GM12878 (cell line): ENCODE results near the gene P2RX4. TPM values are rescaled to one million over a fixed set of nuclear protein-coding genes. Genes with fewer than 3 reads are reported as not detected.

ENCODE experiments used
- ASH2L ChIP-seq: fragments of 300-600, 200-600 bp; sonication (generic); IDR thresholded peaks from 2 replicates; pipeline ENCODE4 v1.6.1; 2017; ENCODE audit warnings: low read depth, mild to moderate bottlenecking, borderline replicate concordance
- BCL11A ChIP-seq: IDR thresholded peaks from 2 replicates; pipeline ENCODE4 v1.6.1; 2011; ENCODE audit warnings: low read depth, low read length
- BCL3 ChIP-seq: IDR thresholded peaks from 2 replicates; pipeline ENCODE4 v1.6.1; 2011; ENCODE audit warnings: borderline replicate concordance, low read depth, mild to moderate bottlenecking, moderate library complexity, low read length; ENCODE audit not compliant: insufficient read depth, poor library complexity, severe bottlenecking
- MYB ChIP-seq: fragments of 150-350 bp; IDR thresholded peaks from 2 replicates; pipeline ENCODE4 v1.6.1; 2014; ENCODE audit warnings: mild to moderate bottlenecking, low read depth, low read length, borderline replicate concordance
- NFYB ChIP-seq: IDR thresholded peaks from 2 replicates; pipeline ENCODE4 v1.6.1; 2011; ENCODE audit warnings: low read depth, mild to moderate bottlenecking, low read length, improper control_type of control experiment, moderate library complexity; ENCODE audit not compliant: insufficient read depth
- NR2C2 ChIP-seq: IDR thresholded peaks from 2 replicates; pipeline ENCODE4 v1.6.1; 2011; ENCODE audit warnings: borderline replicate concordance, low read depth; ENCODE audit not compliant: control insufficient read depth, insufficient read length
- PKNOX1 ChIP-seq: fragments of 450-650 bp; IDR thresholded peaks from 2 replicates; pipeline ENCODE4 v1.6.1; 2016; ENCODE audit warnings: mild to moderate bottlenecking
- RELB ChIP-seq: fragments of 450-650 bp; IDR thresholded peaks from 2 replicates; pipeline ENCODE4 v1.6.1; 2017; ENCODE audit warnings: low read depth, mild to moderate bottlenecking, moderate library complexity
- SREBF1 ChIP-seq: IDR thresholded peaks from 2 replicates; pipeline ENCODE4 v1.6.1; 2012; ENCODE audit warnings: mild to moderate bottlenecking, low read length
- STAT1 ChIP-seq: fragments of 450-650 bp; conservative IDR thresholded peaks from 2 replicates; pipeline ENCODE4 v1.6.1; 2014; ENCODE audit warnings: antibody characterized with exemption, mild to moderate bottlenecking
- TCF7 ChIP-seq: IDR thresholded peaks from 2 replicates; pipeline ENCODE4 v1.6.1; 2014; ENCODE audit warnings: antibody characterized with exemption, borderline replicate concordance
- ZNF217 ChIP-seq: fragments of 450-650 bp; IDR thresholded peaks from 2 replicates; pipeline ENCODE4 v1.6.1; 2017; ENCODE audit warnings: antibody characterized with exemption, mild to moderate bottlenecking
- ZNF687 ChIP-seq: fragments of 450-650 bp; IDR thresholded peaks from 2 replicates; pipeline ENCODE4 v1.6.1; 2017; ENCODE audit warnings: mild to moderate bottlenecking, moderate library complexity
- polyA plus RNA-seq, 11 experiments: library from polyadenylated mRNA; depleted of rRNA in 4 of 11; unstranded in 6 of 11; stranded (reverse) in 5 of 11; fragments of >200 nt; fragmentation: Nextera tagmentation in 4 of 11; fragmentation: Illumina TruSeq in 1 of 11; extraction: Ambion mirVana in 4 of 11; extraction: Trizol in 1 of 11; gene quantifications; 1 replicate in 1 of 11; 2 replicates in 10 of 11; pipeline versions ENCODE4 v1.2.1 to v1.2.3, GENCODE V29; 2011 to 2016; ENCODE audit warnings: inconsistent platforms in 2 of 11, missing spikeins in 2 of 11, low read depth in 1 of 11
- total RNA-seq, 4 experiments: library from RNA; depleted of rRNA in 3 of 4; stranded (reverse); fragments of >200 nt in 3 of 4; fragmentation: Illumina TruSeq in 1 of 4; extraction: Trizol in 1 of 4; gene quantifications; 2 replicates each; pipeline versions ENCODE4 v1.2.1 to v1.2.3, GENCODE V29; 2013 to 2021

P2RX4 gene
- total and polyA plus RNA-seq, 10 of the 15 experiments (the other 5 are each of a cell fraction or from before 2014, with no cell fraction given): 9.0 to 43.4 (median 20.5) TPM

GRCh38 chr12:121253638-121254335 lies 43.9 kb downstream of the P2RX4 start (continued):
- TF ChIP-seq STAT1 (no peak), ZNF687 (peak; percentile 66; the same call in 1 of the 2 replicates), TCF7 (no peak), NR2C2 (no peak), RELB (no peak), SREBF1 (no peak), NFYB (no peak), MYB (no peak), BCL11A (no peak), ASH2L (no peak), PKNOX1 (peak; percentile 67), BCL3 (no peak), ZNF217 (no peak)
